NCI-H748 treated with DMSO at 0.1 percent for 48 hours (cell line): ENCODE measurements around the gene REL.
"Not testable (repeated sequence)": the region's sequence is repeated elsewhere in the genome, so short reads cannot be mapped to it uniquely, and the experiment has no call there.

ENCODE experiments used
- DNase-seq: peaks from one replicate; lab custom pipeline; 2025; lab: John Stamatoyannopoulos, UW

The REL gene

DNA sequence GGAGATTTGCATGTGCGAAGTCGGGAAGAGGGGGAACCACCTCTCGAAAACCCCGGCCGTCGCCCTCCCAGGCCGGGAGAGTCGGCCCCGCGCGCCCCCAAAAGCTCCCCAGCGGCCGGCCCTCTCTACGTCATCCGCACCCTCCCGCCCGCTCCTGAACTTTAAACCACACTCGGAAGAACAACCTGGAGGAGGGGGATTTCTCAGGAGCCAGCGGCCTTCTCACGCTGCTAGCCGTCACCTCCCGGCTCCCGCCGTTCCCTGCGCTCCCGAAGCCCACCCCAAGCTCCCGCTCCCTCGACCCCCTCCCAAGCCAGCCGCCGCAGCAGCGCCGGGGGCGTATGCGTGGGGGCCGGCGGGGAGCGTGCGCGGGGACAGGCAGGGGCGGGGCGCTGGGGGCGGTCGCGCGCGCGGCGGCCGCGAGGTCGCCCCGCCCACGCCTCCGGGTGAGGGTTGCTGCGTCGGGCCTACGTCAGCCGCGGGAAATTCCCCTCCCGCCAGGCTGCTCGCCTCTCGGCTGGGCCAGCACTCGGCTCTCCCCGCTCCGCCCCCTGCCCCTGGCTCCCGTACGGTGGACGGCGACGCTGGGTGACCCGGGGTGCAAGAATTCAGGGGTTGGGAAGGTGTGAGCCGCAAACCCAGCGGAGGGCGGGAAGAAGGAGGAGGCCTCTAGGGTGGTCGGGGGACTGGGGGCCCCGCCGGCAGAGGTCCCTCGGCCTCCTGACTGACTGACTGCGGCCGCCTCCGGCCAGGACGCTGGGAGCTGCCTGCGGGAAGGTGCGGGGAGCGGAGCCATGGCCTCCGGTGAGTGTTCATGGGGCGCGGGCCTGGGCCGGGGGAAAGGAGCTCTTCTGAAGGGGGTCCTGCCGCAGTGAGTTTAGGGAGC is at the start of gene REL:
REL (plus strand) TSS at position 528 of the 886 bp plus-strand sequence; CDS start at position 795, 267 bp downstream.
- DNase-seq = peak; percentile 46

GRCh38 chr2:60831921-60832320 is 49.5 kb upstream of the REL start:
- no peak for DNase-seq

DNA sequence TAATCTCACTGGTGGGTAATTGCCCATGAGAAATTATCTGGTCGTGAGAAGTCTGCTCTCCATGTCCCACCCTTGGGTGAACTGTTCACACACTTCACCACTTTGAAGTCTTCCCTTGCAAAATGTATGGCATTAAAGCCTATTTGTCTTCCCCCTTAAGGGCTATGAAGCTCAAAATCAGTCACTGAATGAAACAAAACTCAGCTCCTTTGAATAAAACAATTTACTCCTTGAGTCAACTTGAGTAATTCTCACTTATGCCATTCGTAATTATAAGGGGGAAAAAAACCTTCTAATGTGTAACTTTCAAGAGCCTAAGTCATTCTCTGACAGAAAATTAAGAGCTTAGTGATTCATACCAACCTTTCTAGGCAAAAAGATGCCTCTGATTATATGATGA is 48.8 kb upstream of the REL start:
- no peak for DNase-seq

- DNase-seq = no peak
These were observed 47.1 kb upstream of the REL start for GRCh38 chr2:60834270-60834717.

DNA sequence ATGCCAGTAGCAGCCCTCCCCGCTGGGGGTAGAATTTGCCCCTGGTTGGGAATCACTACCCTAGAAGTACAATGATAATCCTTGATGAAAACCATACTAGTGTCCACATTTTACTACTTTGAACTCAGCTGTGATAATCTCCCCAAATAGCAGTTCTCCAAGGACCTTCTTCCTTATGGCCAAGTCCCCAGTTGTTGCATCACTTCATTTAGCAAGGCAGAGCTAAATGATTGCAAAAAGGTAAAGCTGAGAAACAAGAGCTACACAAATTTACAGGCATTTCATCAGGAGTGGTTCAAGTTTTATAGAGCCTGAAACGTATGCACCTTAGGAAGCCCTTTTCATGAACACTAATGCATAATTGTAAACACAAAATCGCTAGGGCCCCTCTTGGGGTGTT is 44.9 kb upstream of the REL start:
- DNase-seq = no peak

- DNase-seq = no peak
These were observed 44.3 kb upstream of the REL start for GRCh38 chr2:60837123-60837522.

DNA sequence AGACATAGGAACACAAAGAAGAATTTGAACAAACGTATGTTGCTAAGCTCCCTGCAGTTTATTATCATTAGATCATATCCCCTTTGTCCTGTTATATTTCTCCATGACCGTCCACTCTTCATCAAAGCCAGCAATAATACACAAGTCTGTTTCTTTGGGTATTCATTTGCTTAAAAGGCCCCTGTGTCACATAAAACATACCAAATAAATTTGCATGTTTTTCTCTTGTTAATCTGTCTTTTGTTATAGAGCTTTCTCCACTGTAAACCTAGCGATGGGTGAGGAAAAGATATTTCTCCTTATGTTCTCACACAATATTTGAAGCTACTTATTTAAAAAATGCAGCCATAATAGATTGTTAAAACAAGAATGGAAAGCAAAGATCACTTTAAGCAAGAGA is 42.9 kb upstream of the REL start:
- no peak for DNase-seq

DNA sequence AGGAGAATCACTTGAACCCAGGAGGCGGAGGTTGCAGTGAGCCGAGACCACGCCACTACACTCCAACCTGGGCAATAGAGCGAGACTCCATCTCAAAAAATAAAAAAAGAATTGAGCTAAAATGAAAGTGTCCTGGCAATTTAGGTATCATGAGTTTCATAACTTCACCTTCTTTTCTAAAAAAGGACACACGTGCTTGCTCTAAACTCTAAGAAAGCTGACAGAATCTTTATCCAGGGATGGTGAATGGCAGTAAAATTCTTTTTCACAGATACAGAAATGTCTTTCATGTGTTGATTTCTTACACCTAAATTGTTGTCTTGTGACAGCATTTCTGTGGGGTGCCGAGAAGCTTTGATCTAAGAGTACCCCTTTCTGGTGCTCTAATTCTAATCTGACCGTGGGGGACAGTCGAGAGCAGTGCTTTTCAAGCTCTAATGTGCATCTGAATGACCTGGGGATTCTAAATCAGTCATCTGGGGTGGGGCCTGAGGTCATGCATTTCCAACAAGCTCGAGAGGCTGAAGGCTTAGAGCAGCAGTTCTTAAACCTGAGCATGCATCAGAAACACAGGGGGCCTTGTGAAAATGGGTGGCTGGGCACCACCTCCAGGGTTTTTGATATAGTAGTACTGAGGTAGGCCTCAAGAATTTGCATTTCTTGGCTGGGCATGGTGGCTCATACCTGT is 42.1 kb upstream of the REL start:
- no peak for DNase-seq

- DNase-seq = no peak
These were observed 40.5 kb upstream of the REL start for GRCh38 chr2:60840880-60841279.

GRCh38 chr2:60843006-60843405 is 38.4 kb upstream of the REL start:
- DNase-seq = no peak

- no peak for DNase-seq
These were observed 37.3 kb upstream of the REL start for GRCh38 chr2:60844105-60844504.

DNA sequence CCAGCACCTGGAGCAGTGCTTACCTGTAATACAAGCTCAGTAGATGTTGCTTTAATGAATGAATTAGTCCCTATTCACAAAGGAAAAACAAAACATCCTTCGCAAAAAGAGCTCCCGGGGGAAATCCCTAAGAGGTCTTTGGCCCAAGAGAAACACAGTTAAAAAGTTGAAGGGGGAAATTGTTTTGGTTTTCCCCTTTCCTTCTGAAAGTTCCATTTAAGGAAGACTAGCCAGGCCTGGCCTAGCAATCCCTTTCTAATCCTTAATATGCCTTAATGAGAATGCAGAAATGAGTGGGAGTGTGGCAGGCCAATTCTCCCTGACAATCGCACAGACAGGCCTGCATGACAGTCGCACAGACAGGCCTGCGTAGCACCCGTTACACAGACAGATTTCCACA is 33.5 kb upstream of the REL start:
- DNase-seq = no peak

DNA sequence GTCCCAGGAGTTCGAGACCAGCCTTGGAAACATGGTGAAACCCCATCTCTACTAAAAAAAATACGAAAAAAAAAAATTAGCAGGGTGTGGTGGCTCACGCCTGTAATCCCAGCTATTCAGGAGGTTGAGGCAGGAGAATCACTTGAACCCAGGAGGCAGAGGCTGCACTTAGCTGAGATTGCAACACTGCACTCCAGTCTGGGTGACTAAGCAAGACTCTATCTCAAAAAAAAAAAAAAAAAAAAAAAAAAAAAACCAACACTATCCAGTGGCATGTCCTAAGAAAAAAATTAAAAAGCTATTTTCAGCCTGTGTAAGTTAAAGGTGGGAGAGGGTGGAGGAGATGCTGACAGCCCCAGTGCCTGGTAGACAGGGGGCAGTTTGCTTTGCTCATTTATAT is 32.2 kb upstream of the REL start:
- no peak for DNase-seq

- no peak for DNase-seq
These were observed 29.0 kb upstream of the REL start for GRCh38 chr2:60852282-60852860.

GRCh38 chr2:60853531-60853930 is 27.8 kb upstream of the REL start:
- no peak for DNase-seq

- DNase-seq = no peak
These were observed 25.2 kb upstream of the REL start for GRCh38 chr2:60855989-60856669.

DNA sequence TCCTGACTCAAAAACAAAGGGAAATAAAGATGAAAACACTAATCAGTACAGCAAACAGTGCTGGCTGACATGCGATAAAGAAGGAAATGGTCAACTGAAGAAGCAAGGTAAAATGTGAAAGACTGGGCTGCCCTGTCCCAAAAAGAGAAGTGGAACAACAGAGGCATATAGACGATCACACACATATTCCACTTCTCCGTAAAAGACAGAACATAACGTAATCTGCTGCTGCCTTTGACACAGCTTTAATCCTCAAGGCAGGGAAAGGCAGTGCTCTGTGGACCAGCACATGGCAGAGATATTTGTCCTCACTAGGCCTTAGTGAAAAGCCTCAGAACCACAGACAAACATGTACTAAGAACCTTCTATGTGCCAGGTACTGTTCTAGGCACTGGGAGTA is 24.3 kb upstream of the REL start:
- no peak for DNase-seq

- DNase-seq = no peak
These were observed 22.5 kb upstream of the REL start for GRCh38 chr2:60858897-60859311.

- DNase-seq = no peak
These were observed 19.6 kb upstream of the REL start for GRCh38 chr2:60861736-60862135.

DNA sequence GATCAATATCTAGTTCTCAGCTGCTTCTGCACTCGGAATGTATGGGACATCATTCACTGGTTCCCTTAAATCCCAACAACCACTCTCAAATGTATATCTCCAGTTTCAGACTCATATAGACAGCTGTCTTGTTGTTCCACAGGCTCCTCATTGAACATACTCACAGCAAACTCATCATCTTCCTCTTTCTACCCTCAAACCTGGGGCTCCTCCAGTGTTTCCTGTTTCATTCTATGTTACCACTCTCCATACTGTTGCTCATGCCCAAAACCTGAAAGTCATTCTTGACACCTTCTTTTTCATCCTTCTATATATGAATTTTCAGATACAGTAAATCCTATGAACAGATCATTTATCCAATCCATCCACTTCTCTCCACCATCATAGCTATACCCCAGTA is 18.7 kb upstream of the REL start:
- no peak for DNase-seq

GRCh38 chr2:60865361-60865760 is 16.0 kb upstream of the REL start:
- not testable (repeated sequence) for DNase-seq

- DNase-seq = no peak
These were observed 14.4 kb upstream of the REL start for GRCh38 chr2:60867007-60867406.
